ENCODE data around the gene IQCH.
A peak's percentile ranks its signal among the peaks of the same experiment; 100 is the strongest.
"Not testable (repeated sequence)": the region's sequence is repeated elsewhere in the genome, so short reads cannot be mapped to it uniquely, and the experiment has no call there.

Gene IQCH

DNA sequence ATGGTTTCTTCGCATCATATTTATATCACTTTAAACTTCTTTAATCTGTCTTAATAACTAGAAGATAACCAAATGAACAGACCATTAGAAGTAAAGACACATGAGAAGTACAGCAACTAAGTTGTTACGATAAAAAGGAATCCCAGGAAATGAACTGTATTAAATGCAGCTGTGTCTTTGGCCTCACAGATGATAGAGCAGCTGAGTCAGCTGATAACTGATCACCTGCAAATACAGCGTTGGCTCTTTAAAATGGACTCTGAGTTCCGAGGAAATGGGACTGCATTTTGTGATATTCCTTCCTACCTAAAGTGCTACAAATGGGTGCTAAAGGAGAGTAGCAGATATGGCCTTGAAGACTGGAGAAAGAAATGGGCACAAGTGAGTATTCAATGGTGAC, 145.3 kb downstream of the IQCH start:
- no peak for DNase-seq (ENCODE audit: low read depth)

GRCh38 chr15:67400890-67401289, 146.3 kb downstream of the IQCH start:
- no peak for DNase-seq (ENCODE audit: low read depth)

DNA sequence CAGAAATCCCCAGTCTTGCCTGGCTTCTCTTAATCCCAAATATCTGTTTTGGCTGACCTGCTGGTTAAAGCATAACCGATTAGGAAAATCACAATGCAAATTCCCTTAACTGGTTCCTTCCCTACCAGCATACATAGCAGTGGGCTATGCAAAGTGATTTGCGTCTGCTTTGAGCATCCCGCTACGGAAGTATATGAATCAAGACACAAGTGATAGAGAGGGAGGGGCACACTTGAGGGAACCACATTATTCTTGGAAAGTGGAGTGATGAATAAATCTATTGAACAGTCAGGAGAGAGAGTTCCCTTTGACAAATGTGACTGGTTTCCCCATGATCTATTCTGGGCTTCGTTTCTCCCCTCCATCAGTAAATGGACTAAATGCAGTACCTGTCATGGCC, 146.8 kb downstream of the IQCH start:
- no peak for DNase-seq (ENCODE audit: low read depth)

GRCh38 chr15:67403428-67404154, 149.0 kb downstream of the IQCH start:
- no peak for DNase-seq (ENCODE audit: low read depth)

DNA sequence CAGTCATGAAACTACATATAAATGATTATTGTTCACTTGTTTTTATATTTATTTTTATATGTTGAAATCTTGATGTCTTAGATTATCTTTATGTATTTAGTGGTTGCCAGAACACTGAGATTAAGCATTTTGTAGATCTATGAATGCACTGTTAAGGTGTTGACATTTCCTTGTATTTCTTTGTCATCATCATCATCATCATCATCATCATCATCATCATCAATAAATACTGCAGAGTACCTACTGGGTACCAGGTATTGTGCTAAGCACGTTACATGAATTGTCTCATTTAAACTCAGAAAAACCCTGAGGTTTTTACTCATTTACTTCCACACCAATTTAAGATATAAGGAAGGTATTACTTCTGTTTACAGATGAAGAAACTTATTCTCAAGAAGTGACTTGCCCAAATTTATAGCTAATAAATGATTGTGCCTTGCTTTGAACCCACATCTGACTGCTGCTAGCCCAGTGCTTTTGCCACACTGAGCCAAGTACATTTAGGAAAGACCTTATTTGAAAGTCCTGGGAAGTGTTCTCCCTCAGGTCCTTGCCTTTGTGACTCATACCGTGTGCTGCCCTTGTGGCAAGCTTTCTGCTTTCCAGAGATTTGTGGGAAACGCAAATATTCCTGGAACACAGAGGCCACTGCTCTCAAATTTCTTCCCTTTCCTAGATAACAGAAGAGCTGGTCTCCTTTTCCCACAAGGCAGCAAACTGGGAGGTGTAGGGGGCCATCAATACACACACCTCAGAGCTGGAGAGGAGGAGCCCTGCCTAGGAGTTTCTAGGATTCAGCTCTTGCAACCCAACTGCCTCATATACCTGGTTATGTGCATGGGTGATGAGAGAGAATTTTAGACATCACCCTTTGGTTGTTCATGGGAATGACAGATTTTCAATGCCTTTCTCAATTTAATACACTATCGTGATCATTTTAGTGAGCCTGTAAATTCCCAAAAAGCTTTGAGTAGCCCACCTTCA, 150.9 kb downstream of the IQCH start:
- DNase-seq (ENCODE audit: low read depth): no peak

- DNase-seq (ENCODE audit: low read depth): no peak
These were observed 151.8 kb downstream of the IQCH start for GRCh38 chr15:67406257-67406861.

GRCh38 chr15:67407786-67408185, 153.2 kb downstream of the IQCH start:
- DNase-seq (ENCODE audit: low read depth): no peak

GRCh38 chr15:67409175-67409574, 154.6 kb downstream of the IQCH start:
- no peak for DNase-seq (ENCODE audit: low read depth)

DNA sequence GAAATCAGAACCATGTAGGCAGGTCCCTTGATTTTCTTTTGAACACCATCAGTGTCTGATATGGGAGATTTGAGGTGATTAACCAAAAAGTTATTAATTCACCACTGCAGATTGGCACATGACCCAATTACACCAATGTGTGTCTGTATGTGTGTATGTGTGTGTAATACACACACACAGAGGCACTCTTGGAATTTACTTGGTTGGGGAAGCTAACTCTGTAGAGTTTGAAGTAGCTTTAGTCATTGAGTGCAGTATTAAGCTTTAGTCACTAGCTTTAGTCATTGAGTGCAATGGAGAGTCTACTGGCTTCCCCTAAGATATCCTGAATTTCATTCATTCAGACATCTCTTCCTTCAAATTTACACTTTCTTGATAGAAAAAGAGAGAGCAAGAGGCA, 156.9 kb downstream of the IQCH start:
- no peak for DNase-seq (ENCODE audit: low read depth)

DNA sequence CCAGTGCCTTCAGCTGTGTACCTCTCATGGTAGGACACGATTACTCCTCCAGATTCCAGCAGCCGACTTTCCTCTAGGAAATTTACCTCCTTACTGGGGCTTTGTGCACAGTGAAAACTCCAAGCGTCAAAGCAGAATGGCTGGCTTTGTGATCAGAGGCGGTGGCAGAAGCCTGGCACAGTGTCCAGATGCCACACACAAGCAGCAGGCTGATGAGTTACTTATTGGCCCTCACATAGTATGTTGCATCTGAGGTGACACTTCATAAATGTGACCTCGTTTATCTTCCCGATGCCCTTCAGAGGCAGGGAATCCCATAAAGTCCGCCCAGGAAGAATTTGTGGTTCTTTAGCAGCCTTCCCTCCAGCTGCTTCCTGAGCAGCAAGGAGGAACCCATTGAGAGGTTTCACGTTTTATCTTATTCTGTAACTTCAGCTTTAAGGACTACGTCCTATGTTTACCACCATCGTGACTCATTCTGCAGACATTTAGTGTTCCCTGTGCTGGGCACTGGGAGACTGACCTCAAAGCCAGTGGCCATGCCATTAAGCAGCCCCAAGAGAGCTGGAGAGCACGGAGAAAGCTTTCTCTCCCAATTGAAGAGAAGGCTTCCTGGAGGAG, 159.3 kb downstream of the IQCH start:
- DNase-seq (ENCODE audit: low read depth): no peak

GRCh38 chr15:67415181-67415580, 160.6 kb downstream of the IQCH start:
- no peak for DNase-seq (ENCODE audit: low read depth)

DNA sequence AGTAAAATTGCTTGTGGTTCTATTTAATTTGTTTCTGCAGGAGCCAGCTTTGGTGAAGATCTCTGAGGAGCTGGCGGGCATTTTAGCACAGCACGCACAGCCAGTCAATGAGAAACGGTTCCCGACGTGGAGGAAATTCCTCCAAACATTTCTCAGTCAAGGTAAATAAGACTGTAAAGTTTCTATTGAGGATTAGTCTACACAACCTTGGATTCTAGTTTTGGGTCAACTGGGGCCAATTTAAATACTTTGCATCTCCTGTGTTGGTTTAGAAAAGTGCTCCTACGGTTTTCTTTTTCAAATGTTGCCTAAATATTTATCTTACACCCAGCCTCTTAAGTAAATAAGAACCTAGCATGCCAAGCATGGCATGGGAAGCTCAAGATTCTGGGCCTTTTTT, 162.3 kb downstream of the IQCH start:
- DNase-seq (ENCODE audit: low read depth): no peak

DNA sequence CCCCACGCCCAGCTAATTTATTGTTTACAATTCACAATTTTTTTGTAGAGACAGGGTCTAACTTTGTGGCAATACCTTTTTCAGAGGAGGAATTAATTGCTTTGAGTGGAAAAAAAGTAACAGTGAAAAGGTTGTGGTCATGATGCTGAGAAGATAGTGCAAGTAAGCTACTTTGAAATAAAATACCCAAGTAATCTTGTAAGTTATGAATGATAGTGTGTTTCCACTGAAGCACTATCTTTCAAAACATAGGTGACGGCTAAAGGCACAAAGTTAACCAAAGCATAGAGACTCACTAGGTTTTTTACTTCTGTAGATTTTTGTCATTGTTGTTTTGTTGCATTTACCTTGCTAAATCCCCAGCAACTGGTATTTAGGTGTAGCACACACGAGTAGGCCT, 165.1 kb downstream of the IQCH start:
- no peak for DNase-seq (ENCODE audit: low read depth)

GRCh38 chr15:67420137-67420536, 165.6 kb downstream of the IQCH start:
- no peak for DNase-seq (ENCODE audit: low read depth)

- DNase-seq (ENCODE audit: low read depth): no peak
These were observed 166.5 kb downstream of the IQCH start for GRCh38 chr15:67421105-67421504.

GRCh38 chr15:67422296-67422695, 167.7 kb downstream of the IQCH start:
- DNase-seq (ENCODE audit: low read depth): no peak

DNA sequence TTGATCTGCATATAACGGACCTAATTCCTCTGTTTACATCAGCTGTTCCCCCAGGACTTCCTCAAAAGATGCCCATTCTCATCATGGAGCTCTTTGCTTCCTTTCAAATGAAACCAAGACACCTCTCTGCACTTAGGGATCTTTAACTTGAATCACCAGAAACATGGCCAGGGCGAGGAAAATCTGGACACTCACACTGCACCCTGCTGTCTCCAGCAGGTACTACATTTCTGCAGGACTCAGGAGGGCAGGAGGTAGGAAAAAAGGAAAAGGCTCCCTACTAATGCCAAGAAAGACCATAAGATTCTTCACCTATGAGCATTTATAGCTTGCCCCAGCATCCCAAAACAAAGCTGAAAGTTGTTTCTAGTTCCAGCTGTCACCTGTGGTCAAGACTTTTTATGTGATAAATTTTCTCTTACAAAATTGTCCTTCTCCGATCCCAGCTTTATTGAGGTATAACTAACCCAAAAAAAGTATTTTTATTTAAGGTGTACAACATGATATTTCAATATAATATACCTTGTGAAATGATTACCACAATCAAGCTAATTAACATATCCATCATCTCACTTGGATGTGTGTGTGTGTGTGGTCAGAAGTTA, 179.0 kb downstream of the IQCH start:
- DNase-seq (ENCODE audit: low read depth): peak; percentile 9

GRCh38 chr15:67436351-67437250, 182.0 kb downstream of the IQCH start:
- not testable (repeated sequence) for DNase-seq (ENCODE audit: low read depth)

- no peak for DNase-seq (ENCODE audit: low read depth)
These were observed 189.5 kb downstream of the IQCH start for GRCh38 chr15:67444100-67444499.

DNA sequence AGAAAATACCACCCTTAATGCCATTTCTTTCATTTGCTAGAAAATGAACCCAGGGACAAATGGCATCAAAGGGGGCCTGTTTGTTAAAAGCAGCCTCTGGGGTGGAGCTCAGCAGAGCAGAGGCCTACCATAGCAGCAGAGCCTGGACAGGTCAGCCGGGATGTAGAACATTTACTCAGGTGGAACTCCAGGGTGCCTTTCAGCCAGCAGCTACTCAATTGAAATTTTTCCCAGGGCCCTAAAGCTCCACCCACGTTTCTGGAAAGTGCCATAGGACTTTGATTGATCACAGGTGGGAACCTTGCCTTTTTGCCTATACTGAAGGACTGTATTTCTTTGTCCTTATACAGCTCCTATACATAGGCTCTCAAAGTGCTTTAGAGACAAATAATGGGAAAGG, 191.9 kb downstream of the IQCH start:
- no peak for DNase-seq (ENCODE audit: low read depth)

DNA sequence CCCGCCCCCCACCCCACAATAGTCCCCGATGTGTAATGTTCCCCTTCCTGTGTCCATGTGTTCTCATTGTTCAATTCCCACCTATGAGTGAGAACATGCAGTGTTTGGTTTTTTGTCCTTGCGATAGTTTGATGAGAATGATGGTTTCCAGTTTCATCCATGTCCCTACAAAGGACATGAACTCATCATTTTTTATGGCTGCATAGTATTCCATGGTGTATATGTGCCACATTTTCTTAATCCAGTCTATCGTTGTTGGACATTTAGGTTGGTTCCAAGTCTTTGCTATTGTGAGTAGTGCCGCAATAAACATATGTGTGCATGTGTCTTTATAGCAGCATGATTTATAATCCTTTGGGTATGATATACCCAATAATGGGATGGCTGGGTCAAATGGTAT, 193.8 kb downstream of the IQCH start:
- not testable (repeated sequence) for DNase-seq (ENCODE audit: low read depth)

All from stimulated activated CD8-positive, alpha-beta memory T cell treated with anti-CD3 and anti-CD28 coated beads, Interleukin-4, amount 100 ng/mL, for 24 hours (primary cell).